Glomerular visceral epithelial cell (primary cell): Measurements from ENCODE around the gene POLR3G.

Experiments
- DNase-seq: peaks from one replicate; pipeline ENCODE4 v3.0.0-alpha.2; 2016; ENCODE audit errors: extremely low spot score

Gene POLR3G

GRCh38 chr5:90551376-90551775 is 76.7 kb downstream of the POLR3G start:
- no peak for DNase-seq

- DNase-seq: no peak
Measured at GRCh38 chr5:90553711-90554110, 79.0 kb downstream of the POLR3G start.

GRCh38 chr5:90554358-90555006 is 79.8 kb downstream of the POLR3G start:
- no peak for DNase-seq

GRCh38 chr5:90555666-90556065 is 81.0 kb downstream of the POLR3G start:
- DNase-seq: no peak

GRCh38 chr5:90557391-90557790 is 82.7 kb downstream of the POLR3G start:
- peak; percentile 1 for DNase-seq

- DNase-seq: no peak
Measured at GRCh38 chr5:90557871-90558270, 83.2 kb downstream of the POLR3G start.

GRCh38 chr5:90558344-90559192 is 83.9 kb downstream of the POLR3G start, which contains the start of gene ADGRV1:
ADGRV1 (plus strand) TSS chr5:90558797; CDS start chr5:90558896, 99 bp downstream.
- peak; percentile 90 for DNase-seq

- DNase-seq: no peak
Measured at GRCh38 chr5:90560771-90561170, 86.1 kb downstream of the POLR3G start.

GRCh38 chr5:90561766-90562165 is 87.1 kb downstream of the POLR3G start:
- DNase-seq: no peak

- no peak for DNase-seq
Measured at GRCh38 chr5:90562341-90562740, 87.7 kb downstream of the POLR3G start.

GRCh38 chr5:90563108-90563507 is 88.4 kb downstream of the POLR3G start:
- DNase-seq: no peak
